ENCODE data around the gene SHKBP1. TPM values are rescaled to one million over a fixed set of nuclear protein-coding genes. Genes with fewer than 3 reads are reported as not detected.

Gene SHKBP1
- total RNA-seq, 1 donor from 2014 or later: 29.2 TPM

DNA sequence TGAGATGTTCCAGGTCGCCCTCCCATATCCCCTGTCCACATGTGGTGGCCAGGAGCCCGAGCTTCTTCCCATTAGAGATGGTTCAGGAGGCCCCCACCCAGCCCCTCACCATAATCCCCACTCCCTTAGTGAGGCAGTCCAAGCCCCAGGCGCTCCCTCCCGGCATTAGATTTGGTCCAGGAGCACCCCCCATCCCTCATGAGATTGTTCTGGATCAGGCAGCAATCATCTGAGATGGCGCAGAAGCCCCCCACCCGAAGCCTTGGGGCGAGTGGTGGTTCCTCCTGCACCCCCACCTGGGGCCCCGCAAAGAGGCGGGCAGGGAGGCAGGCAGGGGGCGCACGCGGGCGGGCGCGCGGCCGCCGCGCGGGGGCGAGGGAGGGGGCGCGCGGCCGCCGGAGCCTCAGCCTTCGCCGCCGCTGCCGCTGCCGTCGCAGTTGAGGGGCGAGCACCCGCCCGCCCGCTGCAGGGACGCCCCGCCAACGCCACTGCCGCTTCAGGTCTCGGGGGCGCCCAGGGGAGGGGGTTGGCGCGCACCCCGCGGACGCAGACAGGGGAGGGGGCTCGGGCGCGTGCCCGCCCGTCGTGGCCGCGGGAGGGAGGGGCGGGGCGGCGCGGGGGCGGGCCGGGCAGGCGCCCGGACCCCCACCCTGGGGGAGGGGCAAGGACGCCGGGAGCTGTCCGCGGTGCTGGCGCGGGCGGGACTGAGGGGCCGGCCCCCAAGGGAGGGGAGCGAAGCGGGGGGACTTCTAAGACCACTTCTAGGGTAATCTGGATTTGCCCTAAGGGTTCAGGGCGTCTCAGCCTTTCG lies 46.4 kb upstream of the SHKBP1 start:
- DNase-seq (ENCODE audit: low read depth) (no peak), FAIRE-seq (no peak)
- no peaks in the 10 kb centered on the region for H3K36me3 ChIP-seq (ENCODE audit: control insufficient read depth, insufficient read depth, low read length)
- no peak overlapping the region for H3K4me3 ChIP-seq (ENCODE audit: low read depth, low read length)
- no peaks in the 10 kb centered on the region for H3K27me3 ChIP-seq (ENCODE audit: control insufficient read depth, insufficient read depth, low read length)
- TF ChIP-seq, protein P1, sequence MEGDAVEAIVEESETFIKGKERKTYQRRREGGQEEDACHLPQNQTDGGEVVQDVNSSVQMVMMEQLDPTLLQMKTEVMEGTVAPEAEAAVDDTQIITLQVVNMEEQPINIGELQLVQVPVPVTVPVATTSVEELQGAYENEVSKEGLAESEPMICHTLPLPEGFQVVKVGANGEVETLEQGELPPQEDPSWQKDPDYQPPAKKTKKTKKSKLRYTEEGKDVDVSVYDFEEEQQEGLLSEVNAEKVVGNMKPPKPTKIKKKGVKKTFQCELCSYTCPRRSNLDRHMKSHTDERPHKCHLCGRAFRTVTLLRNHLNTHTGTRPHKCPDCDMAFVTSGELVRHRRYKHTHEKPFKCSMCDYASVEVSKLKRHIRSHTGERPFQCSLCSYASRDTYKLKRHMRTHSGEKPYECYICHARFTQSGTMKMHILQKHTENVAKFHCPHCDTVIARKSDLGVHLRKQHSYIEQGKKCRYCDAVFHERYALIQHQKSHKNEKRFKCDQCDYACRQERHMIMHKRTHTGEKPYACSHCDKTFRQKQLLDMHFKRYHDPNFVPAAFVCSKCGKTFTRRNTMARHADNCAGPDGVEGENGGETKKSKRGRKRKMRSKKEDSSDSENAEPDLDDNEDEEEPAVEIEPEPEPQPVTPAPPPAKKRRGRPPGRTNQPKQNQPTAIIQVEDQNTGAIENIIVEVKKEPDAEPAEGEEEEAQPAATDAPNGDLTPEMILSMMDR (IDR thresholded peaks at IDR 0.05; ENCODE audit: insufficient read depth, low read length, severe bottlenecking): peak; percentile 17

DNA sequence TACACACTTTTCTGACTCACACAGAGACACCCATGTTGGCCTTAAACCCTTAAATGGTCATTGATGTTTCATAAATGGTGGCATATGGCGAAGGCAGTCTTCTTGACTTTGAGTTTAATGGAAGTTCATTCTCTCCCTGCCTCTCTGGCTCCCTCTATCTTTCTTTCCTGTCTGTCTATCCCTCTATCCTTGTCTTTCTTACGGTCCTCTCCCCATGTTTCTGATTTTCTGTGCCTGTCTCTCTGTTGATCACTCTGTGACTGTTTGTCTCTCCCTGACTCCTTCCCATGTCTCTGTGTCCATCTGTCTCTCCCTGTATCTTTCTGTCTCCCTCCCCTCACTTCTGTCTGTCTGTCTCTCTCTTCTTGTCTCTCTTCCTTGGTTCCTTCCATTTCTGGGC lies 43.2 kb upstream of the SHKBP1 start:
- H3K4me3 ChIP-seq (ENCODE audit: low read depth, low read length): no peak overlapping the region
- H3K36me3 ChIP-seq (ENCODE audit: control insufficient read depth, insufficient read depth, low read length): no peaks in the 10 kb centered on the region
- TF ChIP-seq, protein P1 (IDR thresholded peaks at IDR 0.05; ENCODE audit: insufficient read depth, low read length, severe bottlenecking): peak; percentile 37
- DNase-seq (ENCODE audit: low read depth): no peak
- H3K27me3 ChIP-seq (ENCODE audit: control insufficient read depth, insufficient read depth, low read length): no peaks in the 10 kb centered on the region
- no peak for FAIRE-seq

DNA sequence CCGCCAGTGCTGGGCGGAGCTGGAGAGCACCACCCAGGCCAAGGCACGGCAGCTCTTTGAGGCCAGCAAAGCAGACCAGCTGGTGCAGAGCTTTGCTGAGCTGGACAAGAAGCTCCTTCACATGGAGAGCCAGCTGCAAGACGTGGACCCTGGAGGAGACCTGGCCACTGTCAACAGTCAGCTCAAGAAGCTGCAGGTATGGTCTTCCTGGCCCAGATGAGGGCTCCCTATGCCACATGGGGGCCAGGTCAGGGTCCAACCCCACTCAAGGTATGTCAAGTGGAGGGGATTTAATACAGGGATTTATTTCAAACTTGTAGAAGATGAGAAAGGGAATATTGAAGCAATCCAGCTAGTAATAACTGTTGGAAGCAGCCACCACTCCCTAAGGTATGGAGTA lies 42.5 kb upstream of the SHKBP1 start:
- no peaks in the 10 kb centered on the region for H3K27me3 ChIP-seq (ENCODE audit: control insufficient read depth, insufficient read depth, low read length)
- H3K36me3 ChIP-seq (ENCODE audit: control insufficient read depth, insufficient read depth, low read length): no peaks in the 10 kb centered on the region
- no peak for FAIRE-seq
- TF ChIP-seq, protein P1 (IDR thresholded peaks at IDR 0.05; ENCODE audit: insufficient read depth, low read length, severe bottlenecking): no peak
- DNase-seq (ENCODE audit: low read depth): no peak
- H3K4me3 ChIP-seq (ENCODE audit: low read depth, low read length): no peak overlapping the region

DNA sequence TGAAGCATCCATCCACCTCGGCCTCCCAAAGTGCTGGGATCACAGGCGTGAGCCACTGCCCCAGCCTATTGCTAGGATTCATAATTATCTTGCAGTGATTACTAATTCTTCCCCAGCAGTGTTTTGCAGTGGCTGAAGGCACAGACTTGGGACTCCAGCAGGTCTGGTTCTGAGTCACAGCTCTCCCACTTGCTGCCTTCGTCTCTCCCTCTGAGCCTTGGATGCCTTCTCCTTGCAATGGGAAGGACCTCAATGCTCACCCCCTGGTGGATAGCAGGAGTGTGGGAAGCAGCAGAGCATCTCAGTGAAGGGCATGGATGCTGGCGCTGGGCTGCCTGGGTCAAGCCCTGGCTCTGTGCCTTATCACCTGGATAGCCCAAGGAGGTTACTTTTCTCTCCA lies 37.6 kb upstream of the SHKBP1 start:
- FAIRE-seq: no peak
- no peaks in the 10 kb centered on the region for H3K36me3 ChIP-seq (ENCODE audit: control insufficient read depth, insufficient read depth, low read length)
- no peak for DNase-seq (ENCODE audit: low read depth)
- H3K27me3 ChIP-seq (ENCODE audit: control insufficient read depth, insufficient read depth, low read length): no peaks in the 10 kb centered on the region
- TF ChIP-seq, protein P1 (IDR thresholded peaks at IDR 0.05; ENCODE audit: insufficient read depth, low read length, severe bottlenecking): no peak
- H3K4me3 ChIP-seq (ENCODE audit: low read depth, low read length): no peak overlapping the region

DNA sequence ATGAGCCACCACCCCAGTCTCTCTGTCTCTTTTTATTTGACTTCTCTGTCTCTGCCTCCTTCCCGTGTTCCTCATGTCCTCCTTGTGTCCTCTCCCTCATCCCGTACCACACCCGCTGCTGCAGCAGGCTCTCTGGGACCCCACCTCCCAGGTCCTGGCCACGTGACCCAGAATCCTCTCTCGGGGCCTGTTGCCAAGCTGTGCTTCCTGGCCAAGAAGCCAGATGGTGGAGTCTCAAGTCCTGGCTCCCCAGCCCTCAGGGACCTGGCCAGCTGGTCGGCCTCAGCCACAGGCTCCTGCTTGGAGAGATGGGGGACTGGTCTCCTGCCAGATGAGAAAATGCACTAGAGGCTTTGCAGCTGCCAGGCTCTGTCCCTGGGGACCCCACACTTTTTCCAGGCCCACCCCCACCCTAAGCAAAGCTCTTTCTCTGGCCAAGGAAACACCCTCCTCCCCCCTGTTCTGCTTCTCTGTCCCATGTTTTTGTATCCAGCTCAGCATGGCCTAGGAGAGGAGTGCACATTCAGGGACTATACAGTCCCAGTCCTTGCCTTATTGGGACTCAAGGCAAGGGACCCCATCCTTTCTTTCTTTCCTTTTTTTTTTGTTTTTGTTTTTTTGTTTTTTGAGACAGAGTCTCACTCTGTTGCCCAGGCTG lies 34.3 kb upstream of the SHKBP1 start:
- no peaks in the 10 kb centered on the region for H3K36me3 ChIP-seq (ENCODE audit: control insufficient read depth, insufficient read depth, low read length)
- DNase-seq (ENCODE audit: low read depth) (no peak), FAIRE-seq (no peak)
- H3K4me3 ChIP-seq (ENCODE audit: low read depth, low read length): no peak overlapping the region
- no peaks in the 10 kb centered on the region for H3K27me3 ChIP-seq (ENCODE audit: control insufficient read depth, insufficient read depth, low read length)
- TF ChIP-seq, protein P1 (IDR thresholded peaks at IDR 0.05; ENCODE audit: insufficient read depth, low read length, severe bottlenecking): no peak

Data from bronchial epithelial cell (primary cell).